Activated T-cell treated with anti-CD3 and anti-CD28 coated beads, Interleukin-2, amount 50 U/mL, for 72 hours (primary cell): ENCODE measurements around the gene HPSE2. TPM values are rescaled to one million over a fixed set of nuclear protein-coding genes. Genes with fewer than 3 reads are reported as not detected.

Source experiments
- ATAC-seq, 2 donors: fragments of 150-1000 bp; cut with Tn5 transposase; replicated peaks in 1 of 2; 2 replicates each; pipeline ENCODE4 v1.10.0; 2021; ENCODE audit warnings: moderate library complexity in 2 of 2, mild to moderate bottlenecking in 1 of 2
- DNase-seq, 2 donors: peaks; one replicate each; pipeline ENCODE4 v3.0.0; 2021 to 2022; ENCODE audit warnings: mixed read lengths in 1 of 2
- H3K27ac Mint-ChIP-seq: one replicate; pipeline ENCODE4 v1.8.0; 2022; ENCODE audit warnings: mild to moderate bottlenecking, moderate library complexity, mixed read lengths
- H3K27me3 Mint-ChIP-seq: one replicate; pipeline ENCODE4 v1.8.0; 2022; ENCODE audit warnings: low read depth, mixed read lengths
- H3K36me3 Mint-ChIP-seq, 2 donors: one replicate each; pipeline ENCODE4 v1.8.0; 2022; ENCODE audit warnings: mixed read lengths in 2 of 2, mild to moderate bottlenecking in 1 of 2; ENCODE audit not compliant: insufficient read depth in 2 of 2
- H3K4me1 Mint-ChIP-seq: one replicate; pipeline ENCODE4 v1.8.0; 2022; ENCODE audit warnings: low read depth, mixed read lengths
- H3K4me3 Mint-ChIP-seq, 2 donors: one replicate each; pipeline ENCODE4 v1.8.0; 2022; ENCODE audit warnings: mild to moderate bottlenecking in 2 of 2, mixed read lengths in 2 of 2, moderate library complexity in 2 of 2
- H3K9me3 Mint-ChIP-seq, 2 donors: one replicate each; pipeline ENCODE4 v1.8.0; 2022; ENCODE audit warnings: mixed read lengths in 2 of 2
- total RNA-seq, 2 donors: library from RNA; stranded (reverse); gene quantifications; one replicate each; pipeline ENCODE4 v1.2.3, GENCODE V29; 2022

HPSE2 gene
- total RNA-seq, 2 donors from 2014 or later: not detected

DNA sequence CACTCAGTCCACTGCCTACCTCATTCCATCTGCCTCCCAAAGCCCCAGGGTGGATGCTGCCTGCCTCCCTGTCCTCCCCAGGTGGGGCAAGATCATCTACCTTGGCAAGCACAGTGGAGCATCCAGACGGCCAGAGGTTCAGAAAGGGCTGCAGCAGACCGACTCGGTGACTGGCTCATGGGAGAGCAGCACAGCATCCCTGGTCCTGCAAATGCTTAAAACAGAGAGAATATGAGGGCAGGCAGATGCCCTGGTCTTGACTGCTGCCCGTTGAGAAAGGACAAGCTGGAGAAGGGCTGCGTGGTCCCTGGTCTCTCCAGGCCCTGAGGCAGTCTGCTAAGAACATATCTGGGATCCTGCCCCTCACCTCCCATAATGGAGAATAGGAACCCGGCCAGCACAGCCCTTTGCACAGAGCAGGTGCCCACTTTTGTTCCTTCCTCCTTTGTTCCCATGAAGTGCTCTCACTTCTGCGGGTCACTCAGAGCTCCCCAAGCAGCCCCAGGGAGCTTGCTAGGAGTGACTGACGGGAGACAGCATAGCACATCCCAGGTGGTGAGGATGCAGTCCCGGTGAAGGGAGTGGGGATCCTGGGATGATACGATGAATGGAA is 790.3 kb downstream of the HPSE2 start:
- Mint-ChIP-seq H3K9me3 (peaks cover 1 to 4% of the 10 kb centered on the region in 2 donors), H3K27ac (peak overlapping the region; percentile 95), H3K4me1 (peaks cover 36% of the 10 kb centered on the region), H3K4me3 (peak overlapping the region; percentile 95 to 97), H3K36me3 (peaks cover 13 to 14% of the 10 kb centered on the region in 2 donors), H3K27me3 (no peaks in the 10 kb centered on the region)
- ATAC-seq: no peak
- DNase-seq: no peak

DNA sequence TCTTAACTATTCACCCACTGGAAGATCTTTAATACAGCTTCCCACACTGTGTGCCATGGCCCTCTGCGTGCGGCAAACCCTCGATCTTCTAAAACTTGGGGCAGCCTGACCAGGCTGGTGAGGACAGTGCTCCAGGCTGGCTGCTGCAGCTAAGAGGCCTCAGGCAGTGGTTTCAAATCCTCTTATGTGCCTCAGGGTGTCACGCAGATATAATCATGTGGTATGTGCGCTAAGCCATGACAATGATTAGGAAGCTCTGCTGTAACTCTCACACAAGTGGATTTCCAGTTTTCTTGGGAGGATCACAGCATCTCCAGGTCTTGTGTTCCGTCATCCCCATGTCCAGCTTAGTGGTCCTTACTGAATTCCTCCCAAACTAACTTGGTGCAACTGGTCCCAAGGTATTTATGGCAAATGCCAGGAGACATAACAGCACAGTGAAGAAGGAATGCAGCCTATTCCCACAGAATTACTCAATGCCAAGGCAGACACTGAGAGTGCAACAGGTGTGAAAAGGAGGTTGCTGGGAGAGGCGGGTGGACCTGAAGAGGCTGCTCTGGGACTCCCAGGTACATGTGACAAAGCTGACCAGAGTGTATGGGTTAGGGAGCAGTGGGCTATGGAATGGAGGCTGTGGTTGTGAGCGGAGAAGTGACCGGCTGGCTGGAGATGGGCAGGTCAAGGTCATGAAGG is 791.2 kb downstream of the HPSE2 start:
- no peak for ATAC-seq
- Mint-ChIP-seq H3K36me3 (peaks cover 13 to 16% of the 10 kb centered on the region in 2 donors), H3K4me3 (peak overlapping the region; percentile 95 to 97), H3K27me3 (no peaks in the 10 kb centered on the region), H3K9me3 (peaks cover 1 to 4% of the 10 kb centered on the region in 2 donors), H3K4me1 (peaks cover 36% of the 10 kb centered on the region), H3K27ac (peak overlapping the region; percentile 44)
- DNase-seq: no peak

DNA sequence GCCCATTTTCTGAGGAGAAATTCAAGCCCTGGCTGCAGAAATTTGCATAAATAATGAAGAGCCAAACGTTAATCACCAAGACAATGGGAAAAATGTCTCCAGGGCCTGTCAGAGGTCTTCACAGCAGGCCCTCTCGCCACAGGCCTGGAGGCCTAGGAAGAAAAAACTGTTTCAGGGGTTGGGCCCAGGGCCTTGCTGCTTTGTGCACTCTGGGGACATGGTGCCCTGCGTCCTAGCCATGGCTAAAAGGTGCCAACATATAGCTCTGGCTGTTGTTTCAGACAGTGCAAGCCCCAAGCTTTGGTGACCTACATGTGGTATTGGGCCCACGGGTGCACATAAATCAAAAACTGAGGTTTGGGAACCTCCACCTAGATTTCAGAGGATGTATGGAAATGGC is 796.9 kb downstream of the HPSE2 start:
- ATAC-seq (no peak), DNase-seq (no peak)
- no peaks in the 10 kb centered on the region for H3K9me3 Mint-ChIP-seq
- peaks cover 10 to 31% of the 10 kb centered on the region in 2 donors for H3K36me3 Mint-ChIP-seq
- no peak overlapping the region for H3K4me3 Mint-ChIP-seq
- H3K4me1 Mint-ChIP-seq: peaks cover 13% of the 10 kb centered on the region
- no peaks in the 10 kb centered on the region for H3K27me3 Mint-ChIP-seq
- no peak overlapping the region for H3K27ac Mint-ChIP-seq

DNA sequence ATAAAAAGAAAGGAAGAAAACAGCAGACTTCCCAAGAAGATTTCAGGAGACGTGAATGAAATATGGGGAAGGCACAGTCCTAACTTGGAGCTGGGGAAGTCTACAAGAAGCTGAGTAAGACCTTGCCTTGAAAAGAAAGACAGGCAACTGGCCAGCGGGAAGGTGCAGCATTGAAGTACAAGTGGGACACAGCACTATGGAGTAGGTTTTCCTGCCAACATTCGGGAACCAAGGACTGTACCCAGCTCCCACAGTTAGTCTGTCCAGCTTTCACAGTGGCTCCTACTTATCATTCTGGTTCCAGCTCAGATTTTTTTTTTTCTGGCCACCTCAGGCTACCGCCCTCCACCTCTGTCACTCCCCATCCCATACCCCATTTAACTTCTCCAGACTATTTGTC is 798.9 kb downstream of the HPSE2 start:
- H3K27me3 Mint-ChIP-seq: no peaks in the 10 kb centered on the region
- no peak overlapping the region for H3K4me3 Mint-ChIP-seq
- DNase-seq: no peak
- H3K4me1 Mint-ChIP-seq: no peaks in the 10 kb centered on the region
- H3K9me3 Mint-ChIP-seq: peaks cover 1 to 2% of the 10 kb centered on the region in 2 donors
- peaks cover 10 to 33% of the 10 kb centered on the region in 2 donors for H3K36me3 Mint-ChIP-seq
- ATAC-seq: no peak
- H3K27ac Mint-ChIP-seq: peak overlapping the region; percentile 75

DNA sequence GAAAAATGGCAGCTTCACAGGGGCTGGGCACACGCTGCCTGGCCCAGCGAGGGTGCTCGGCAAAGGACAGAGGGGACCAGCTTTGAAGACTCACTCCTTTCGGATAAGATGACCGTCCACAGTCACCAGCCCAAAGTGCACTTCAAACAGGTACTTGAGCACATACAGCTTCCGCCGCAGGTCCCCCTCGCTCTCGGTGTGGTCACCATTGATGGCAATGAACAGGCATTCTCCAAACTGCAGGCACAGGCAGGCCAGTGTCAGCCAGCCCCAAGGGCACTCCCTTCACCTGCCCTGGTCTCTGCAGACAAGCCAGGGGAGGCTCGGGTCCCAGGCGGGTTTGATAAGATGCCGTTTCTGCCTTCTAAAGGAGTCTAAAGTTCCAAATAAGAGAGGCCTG is 800.5 kb downstream of the HPSE2 start:
- H3K9me3 Mint-ChIP-seq: peaks cover 1 to 2% of the 10 kb centered on the region in 2 donors
- H3K4me3 Mint-ChIP-seq: no peak overlapping the region
- no peaks in the 10 kb centered on the region for H3K27me3 Mint-ChIP-seq
- H3K4me1 Mint-ChIP-seq: no peaks in the 10 kb centered on the region
- DNase-seq: no peak
- ATAC-seq: no peak
- H3K27ac Mint-ChIP-seq: no peak overlapping the region
- H3K36me3 Mint-ChIP-seq: peaks cover 16 to 33% of the 10 kb centered on the region in 2 donors

DNA sequence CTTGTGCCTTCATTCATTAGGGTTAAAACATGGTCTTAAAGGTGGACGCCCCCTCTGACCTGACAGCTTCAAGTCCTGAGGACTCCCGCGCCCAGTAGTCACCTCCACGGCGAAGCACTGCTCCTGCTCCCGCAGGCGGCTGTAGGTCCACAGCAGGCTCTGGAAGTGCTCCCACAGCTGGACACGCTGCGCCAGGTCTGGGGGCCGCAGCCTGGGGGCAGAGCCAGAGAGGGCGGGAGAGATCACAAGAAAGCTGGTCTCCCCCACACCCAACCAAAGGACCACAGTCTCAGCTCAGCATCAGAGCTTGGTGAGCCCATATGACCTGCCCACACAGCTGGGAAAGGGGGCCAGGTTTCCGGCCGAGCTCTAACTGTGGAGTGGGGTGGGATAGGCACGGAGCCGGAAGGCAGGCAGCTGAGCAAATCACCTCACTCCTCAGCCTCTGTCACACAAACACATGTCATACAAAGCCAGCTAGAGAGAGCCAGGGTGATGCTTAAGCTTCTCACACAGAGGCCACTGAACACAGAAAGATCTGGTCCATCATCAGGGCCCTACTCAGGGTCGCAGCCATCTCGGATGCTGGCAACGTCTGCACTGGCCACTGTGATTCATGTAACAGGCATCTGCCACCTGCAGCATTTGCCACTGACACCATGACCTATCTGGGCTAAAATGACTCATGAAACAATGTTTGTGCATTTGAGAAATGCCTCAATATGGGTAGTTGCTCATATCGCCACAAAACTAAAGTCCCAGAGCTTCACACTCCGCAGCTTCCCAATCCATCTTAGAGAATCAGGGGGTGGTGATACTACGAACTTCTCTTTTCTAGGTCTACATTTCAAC is 801.5 kb downstream of the HPSE2 start:
- ATAC-seq: no peak
- Mint-ChIP-seq H3K27ac (no peak overlapping the region), H3K36me3 (peaks cover 16 to 31% of the 10 kb centered on the region in 2 donors), H3K4me1 (no peaks in the 10 kb centered on the region), H3K4me3 (no peak overlapping the region), H3K27me3 (no peaks in the 10 kb centered on the region), H3K9me3 (peaks cover 1 to 2% of the 10 kb centered on the region in 2 donors)
- DNase-seq: no peak

DNA sequence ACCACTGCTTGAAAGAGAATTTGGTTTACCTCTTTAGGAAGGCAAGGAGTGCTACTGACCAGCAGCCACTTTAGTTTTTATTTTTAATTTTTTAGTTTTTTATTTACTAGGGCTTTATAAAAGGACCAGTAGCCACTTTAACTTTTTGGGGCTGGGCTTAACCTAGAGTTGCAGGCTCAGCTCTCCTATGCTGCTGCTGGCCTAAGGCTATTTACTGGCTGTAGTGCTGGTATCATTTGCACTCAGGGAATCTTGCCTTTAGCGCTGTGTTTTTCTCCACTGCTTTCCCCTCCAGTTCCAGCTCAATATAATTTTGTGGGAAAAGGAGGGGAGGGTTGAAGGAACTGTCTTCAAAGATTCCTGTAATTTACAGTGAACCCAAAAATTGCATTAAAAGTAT is 802.3 kb downstream of the HPSE2 start:
- H3K27me3 Mint-ChIP-seq: no peaks in the 10 kb centered on the region
- ATAC-seq: no peak
- H3K9me3 Mint-ChIP-seq: peaks cover 1 to 2% of the 10 kb centered on the region in 2 donors
- no peaks in the 10 kb centered on the region for H3K4me1 Mint-ChIP-seq
- H3K27ac Mint-ChIP-seq: no peak overlapping the region
- H3K36me3 Mint-ChIP-seq: peaks cover 16 to 29% of the 10 kb centered on the region in 2 donors
- no peak for DNase-seq
- no peak overlapping the region for H3K4me3 Mint-ChIP-seq

DNA sequence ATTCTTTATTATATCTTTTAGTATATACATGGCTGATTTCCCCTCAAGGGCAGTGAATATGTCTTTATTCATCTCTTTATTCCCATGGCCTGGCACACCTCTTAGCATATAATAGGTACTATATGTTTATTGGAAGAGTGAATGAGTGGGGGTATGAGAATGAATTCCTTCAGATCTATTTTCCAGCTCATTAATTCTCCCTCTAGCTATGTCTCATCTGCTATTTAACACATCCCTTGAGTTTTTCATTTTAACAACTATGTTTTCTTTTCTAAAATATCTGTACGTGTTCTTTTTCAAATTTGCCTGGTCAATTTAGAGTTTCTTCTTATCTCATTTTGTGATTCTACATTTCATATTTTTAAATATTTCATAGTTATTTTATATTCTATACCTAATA is 803.3 kb downstream of the HPSE2 start:
- H3K27ac Mint-ChIP-seq: no peak overlapping the region
- no peak overlapping the region for H3K4me3 Mint-ChIP-seq
- ATAC-seq (no peak), DNase-seq (no peak)
- H3K36me3 Mint-ChIP-seq: peaks cover 16 to 26% of the 10 kb centered on the region in 2 donors
- peaks cover 1 to 2% of the 10 kb centered on the region in 2 donors for H3K9me3 Mint-ChIP-seq
- H3K4me1 Mint-ChIP-seq: no peaks in the 10 kb centered on the region
- no peaks in the 10 kb centered on the region for H3K27me3 Mint-ChIP-seq

DNA sequence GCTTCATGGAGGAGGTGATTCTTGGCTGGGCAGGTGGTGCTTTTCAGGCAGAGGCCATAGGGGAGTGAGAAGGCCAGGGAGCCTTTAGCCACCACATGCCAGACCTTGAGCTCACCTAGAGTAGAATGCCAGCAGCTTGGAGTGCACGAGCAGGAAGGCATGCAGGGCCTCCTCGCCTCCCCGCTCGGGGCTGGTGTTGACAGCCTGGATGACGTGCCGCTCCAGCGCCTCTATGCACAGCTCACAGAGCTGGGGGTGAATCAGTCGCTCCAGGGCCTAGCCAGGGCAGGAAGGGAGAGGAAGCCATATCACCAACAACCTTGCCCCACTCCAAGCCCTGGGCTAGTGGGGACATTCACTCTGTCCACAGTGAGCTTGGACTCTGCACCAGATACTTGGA is 804.6 kb downstream of the HPSE2 start:
- peaks cover 16 to 23% of the 10 kb centered on the region in 2 donors for H3K36me3 Mint-ChIP-seq
- no peak overlapping the region for H3K4me3 Mint-ChIP-seq

DNA sequence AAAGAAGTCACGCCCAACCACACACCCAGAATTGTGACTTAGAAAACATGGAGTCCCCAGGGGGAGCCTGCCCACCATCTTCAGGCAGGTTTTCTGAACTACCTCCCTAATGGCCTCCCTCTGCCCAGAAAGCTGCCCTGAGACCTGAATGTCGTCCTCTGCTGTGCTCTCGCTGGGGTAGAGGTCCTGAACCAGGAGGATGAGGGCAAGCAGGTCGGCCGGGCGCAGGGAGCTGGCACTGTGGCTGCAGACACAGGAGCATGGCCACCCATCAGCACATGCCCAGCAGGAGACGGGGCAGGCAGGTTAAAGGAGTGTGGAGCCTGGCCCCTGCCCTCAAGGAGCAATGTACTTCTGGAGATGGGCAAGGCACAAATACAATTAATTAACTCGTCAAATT is 805.2 kb downstream of the HPSE2 start:
- H3K36me3 Mint-ChIP-seq: peaks cover 16 to 22% of the 10 kb centered on the region in 2 donors

More for the DNA sequence above, 804.6 kb downstream of the HPSE2 start:
- no peak for DNase-seq
- H3K27ac Mint-ChIP-seq: no peak overlapping the region
- H3K4me1 Mint-ChIP-seq: no peaks in the 10 kb centered on the region
- no peak for ATAC-seq
- no peaks in the 10 kb centered on the region for H3K27me3 Mint-ChIP-seq
- H3K9me3 Mint-ChIP-seq: peaks cover 1 to 2% of the 10 kb centered on the region in 2 donors

DNA sequence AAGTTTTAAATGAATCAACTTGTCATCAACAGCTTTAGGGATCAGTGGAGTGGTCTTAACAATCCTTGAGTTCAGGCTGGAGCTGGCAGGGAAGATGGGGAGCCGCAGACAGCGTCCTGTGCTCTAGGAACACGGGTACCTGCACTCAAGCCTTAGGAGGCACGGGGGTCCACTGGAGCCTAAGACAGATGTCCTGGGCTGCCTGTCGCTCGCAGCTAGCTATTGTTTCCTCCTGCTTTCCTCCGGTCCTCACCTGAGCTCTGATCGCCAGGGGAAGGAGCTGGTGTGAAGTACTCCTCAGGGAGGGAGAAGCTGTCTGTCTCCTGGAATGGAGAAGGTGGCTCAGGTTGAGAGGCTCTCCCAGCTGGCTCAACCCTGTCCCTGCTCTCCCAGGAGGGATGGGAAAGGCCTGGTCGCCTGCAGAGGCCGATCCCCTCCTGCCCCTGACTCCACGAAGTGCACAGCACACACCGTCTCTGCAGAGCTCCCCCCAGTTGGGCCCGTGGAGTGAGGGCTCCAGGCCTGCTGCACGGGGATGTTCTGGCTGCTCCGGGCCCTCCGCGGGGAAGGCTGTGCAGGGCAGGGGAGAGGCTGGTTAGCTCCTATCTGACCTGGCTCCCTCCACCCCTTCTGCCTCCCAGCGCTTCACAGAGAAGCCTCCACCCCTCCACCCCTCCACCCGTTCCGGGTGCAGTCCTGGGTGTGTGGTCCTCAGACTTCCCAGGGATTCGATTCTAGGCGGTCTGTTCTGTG is 806.2 kb downstream of the HPSE2 start:
- no peak overlapping the region for H3K4me3 Mint-ChIP-seq
- H3K9me3 Mint-ChIP-seq: peaks cover 1 to 2% of the 10 kb centered on the region in 2 donors
- H3K27me3 Mint-ChIP-seq: no peaks in the 10 kb centered on the region
- H3K36me3 Mint-ChIP-seq: peaks cover 13% of the 10 kb centered on the region in 2 donors
- ATAC-seq (no peak), DNase-seq (no peak)
- H3K27ac Mint-ChIP-seq: no peak overlapping the region
- no peaks in the 10 kb centered on the region for H3K4me1 Mint-ChIP-seq

More for the DNA sequence above, 805.2 kb downstream of the HPSE2 start:
- ATAC-seq (no peak), DNase-seq (no peak)
- no peaks in the 10 kb centered on the region for H3K27me3 Mint-ChIP-seq
- H3K27ac Mint-ChIP-seq: no peak overlapping the region
- H3K4me1 Mint-ChIP-seq: no peaks in the 10 kb centered on the region
- H3K9me3 Mint-ChIP-seq: peaks cover 1 to 2% of the 10 kb centered on the region in 2 donors
- H3K4me3 Mint-ChIP-seq: no peak overlapping the region

DNA sequence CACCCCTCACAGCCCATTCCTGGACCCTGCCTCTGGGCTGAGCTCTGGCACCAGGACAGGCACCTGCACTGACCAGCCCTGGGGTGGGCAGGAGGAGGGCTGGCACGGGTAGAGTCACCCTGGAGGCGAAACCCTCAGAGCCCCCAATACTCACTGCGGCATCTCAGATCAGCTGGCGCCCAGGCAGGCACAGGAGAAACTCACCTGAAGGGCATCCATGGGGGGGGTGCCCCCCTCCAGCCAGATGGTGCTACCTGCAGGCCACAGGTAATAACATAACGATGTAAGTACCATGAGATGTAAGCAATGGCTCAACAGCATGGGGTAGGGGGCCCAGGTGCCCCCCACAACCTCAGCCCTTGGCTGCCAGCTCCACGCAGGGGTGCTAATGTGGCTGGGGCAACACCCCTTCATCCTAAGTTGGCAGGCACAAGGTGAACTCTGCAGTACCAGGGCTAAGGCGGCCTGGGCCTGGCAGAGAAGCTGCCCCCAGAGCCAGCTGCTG is 808.6 kb downstream of the HPSE2 start:
- Mint-ChIP-seq H3K4me1 (no peaks in the 10 kb centered on the region), H3K27me3 (no peaks in the 10 kb centered on the region), H3K9me3 (no peaks in the 10 kb centered on the region), H3K4me3 (no peak overlapping the region), H3K27ac (no peak overlapping the region), H3K36me3 (peaks cover 5 to 8% of the 10 kb centered on the region in 2 donors)
- DNase-seq: no peak
- no peak for ATAC-seq
